ENCODE data around the gene PCDHGA7. TPM values are rescaled to one million over a fixed set of nuclear protein-coding genes. Genes with fewer than 3 reads are reported as not detected.
"Not testable (repeated sequence)": the region's sequence is repeated elsewhere in the genome, so short reads cannot be mapped to it uniquely, and the experiment has no call there.

The PCDHGA7 gene
- total RNA-seq, 4 donors from 2014 or later, result 0.35 to 2.5 (median 0.95) TPM

- H3K27me3 ChIP-seq, result no peaks in the 10 kb centered on the region
- peak in 1 of 3 donors; percentile 40 for DNase-seq
- peak within 1 kb of the TSS in 3 of 4 donors; percentile 16 to 23 (median 21) for H3K4me3 ChIP-seq
- TF ChIP-seq POLR2A (IDR thresholded peaks at IDR 0.05) (no peak), CTCF (IDR thresholded peaks at IDR 0.05) (peak in 5 of 6 experiments; percentile 9 to 23 (median 11))
- no peak within 1 kb of the TSS for H3K27ac ChIP-seq
- no peaks in the 10 kb centered on the region for H3K36me3 ChIP-seq
- peaks cover 0 to 84% (median 9%) of the 10 kb centered on the region in 4 donors for H3K9me3 ChIP-seq
- H3K4me1 ChIP-seq, result no peaks in the 10 kb centered on the region
These were observed 48.0 kb downstream of the PCDHGA7 start, which contains the start of gene PCDHGA12 for GRCh38 chr5:141430332-141431113. PCDHGA12 (plus strand) TSS chr5:141430507; CDS start chr5:141430760, 253 bp downstream.

- no peaks in the 10 kb centered on the region for H3K27me3 ChIP-seq
- no peak overlapping the region for H3K27ac ChIP-seq
- DNase-seq, result no peak
- H3K36me3 ChIP-seq, result no peaks in the 10 kb centered on the region
- no peak for TF ChIP-seq POLR2A (IDR thresholded peaks at IDR 0.05)
- TF ChIP-seq CTCF (IDR thresholded peaks at IDR 0.05), result no peak
- peaks cover 0 to 79% (median 9%) of the 10 kb centered on the region in 4 donors for H3K9me3 ChIP-seq
- H3K4me3 ChIP-seq, result peak overlapping the region in 2 of 4 donors; percentile 21 to 23
- no peaks in the 10 kb centered on the region for H3K4me1 ChIP-seq
These were observed 48.7 kb downstream of the PCDHGA7 start for GRCh38 chr5:141431286-141431685.

GRCh38 chr5:141432308-141432707, 49.8 kb downstream of the PCDHGA7 start:
- H3K36me3 ChIP-seq, H3K4me1 ChIP-seq, H3K27me3 ChIP-seq, H3K4me3 ChIP-seq, H3K27ac ChIP-seq, DNase-seq: not testable (repeated sequence)
- H3K9me3 ChIP-seq, result peaks cover 0 to 68% (median 9%) of the 10 kb centered on the region in 4 donors

- not testable (repeated sequence) for H3K27me3 ChIP-seq, H3K27ac ChIP-seq, H3K36me3 ChIP-seq, H3K4me1 ChIP-seq, H3K4me3 ChIP-seq, DNase-seq
- H3K9me3 ChIP-seq, result peaks cover 0 to 64% (median 7%) of the 10 kb centered on the region in 4 donors
These were observed 50.2 kb downstream of the PCDHGA7 start for GRCh38 chr5:141432726-141433125.

GRCh38 chr5:141434006-141434405, 51.5 kb downstream of the PCDHGA7 start:
- Histone ChIP-seq H3K4me1 (no peaks in the 10 kb centered on the region), H3K9me3 (peaks cover 0 to 54% (median 3%) of the 10 kb centered on the region in 4 donors), H3K4me3 (no peak overlapping the region), H3K36me3 (no peaks in the 10 kb centered on the region), H3K27me3 (no peaks in the 10 kb centered on the region), H3K27ac (no peak overlapping the region)
- no peak for TF ChIP-seq CTCF (IDR thresholded peaks at IDR 0.05)
- no peak for TF ChIP-seq POLR2A (IDR thresholded peaks at IDR 0.05)
- DNase-seq, result no peak

Other genes starting within 250 kb of the PCDHGA7 start
- gene PCDHB5, start 247.5 kb upstream of the PCDHGA7 start, total RNA-seq, result under 1 TPM in 1 of 4 donors, not detected in 3; 0.18 TPM
- gene PCDHB6, start 232.7 kb upstream of the PCDHGA7 start, total RNA-seq, result under 1 TPM in 1 of 4 donors, not detected in 3; 0.54 TPM
- gene PCDHB7, start 210.1 kb upstream of the PCDHGA7 start, total RNA-seq, result under 1 TPM in 2 of 4 donors, not detected in 2; 0.53 to 0.54 TPM
- gene PCDHB8, start 205.0 kb upstream of the PCDHGA7 start, total RNA-seq, result not detected
- gene PCDHB16, start 200.4 kb upstream of the PCDHGA7 start, total RNA-seq, result 1 to 10 TPM in 1 of 4 donors, under 1 TPM in 2, not detected in 1; 0.35 to 5.8 (median 0.40) TPM
- gene PCDHB9, start 195.6 kb upstream of the PCDHGA7 start, total RNA-seq, result 1 to 10 TPM in 1 of 4 donors, under 1 TPM in 3; 0.18 to 1.7 (median 0.39) TPM
- under 1 TPM in 3 of 4 donors, not detected in 1; 0.54 to 0.83 (median 0.76) TPM for gene PCDHB10, start 190.4 kb upstream of the PCDHGA7 start, total RNA-seq
- 1 to 10 TPM in 1 of 4 donors, under 1 TPM in 1, not detected in 2; 0.27 to 2.8 TPM for gene PCDHB11, start 183.1 kb upstream of the PCDHGA7 start, total RNA-seq
- gene PCDHB12, start 174.0 kb upstream of the PCDHGA7 start, total RNA-seq, result 1 to 10 TPM in 1 of 4 donors, under 1 TPM in 3; 0.35 to 4.1 (median 0.88) TPM
- under 1 TPM; 0.13 to 0.83 (median 0.32) TPM for gene PCDHB13, start 168.8 kb upstream of the PCDHGA7 start, total RNA-seq
- 1 to 10 TPM in 1 of 4 donors, under 1 TPM in 2, not detected in 1; 0.19 to 1.1 (median 0.54) TPM for gene PCDHB14, start 159.4 kb upstream of the PCDHGA7 start, total RNA-seq
- under 1 TPM in 2 of 4 donors, not detected in 2; 0.27 to 0.35 TPM for gene PCDHB15, start 137.3 kb upstream of the PCDHGA7 start, total RNA-seq
- gene SLC25A2, start 78.7 kb upstream of the PCDHGA7 start, total RNA-seq, result 1 to 10 TPM; 1.1 to 4.1 (median 2.9) TPM
- 10 to 100 TPM; 42.2 to 80.0 (median 47.5) TPM for gene TAF7, start 62.0 kb upstream of the PCDHGA7 start, total RNA-seq
- 1 to 10 TPM in 1 of 4 donors, not detected in 3; 1.7 TPM for gene PCDHGA1, start 52.2 kb upstream of the PCDHGA7 start, total RNA-seq
- 1 to 10 TPM in 2 of 4 donors, under 1 TPM in 1, not detected in 1; 0.57 to 1.7 (median 1.1) TPM for gene PCDHGA2, start 44.0 kb upstream of the PCDHGA7 start, total RNA-seq
- gene PCDHGA3, start 38.9 kb upstream of the PCDHGA7 start, total RNA-seq, result 1 to 10 TPM in 1 of 4 donors, under 1 TPM in 2, not detected in 1; 0.40 to 1.7 (median 0.76) TPM
- gene PCDHGB1, start 32.6 kb upstream of the PCDHGA7 start, total RNA-seq, result under 1 TPM in 3 of 4 donors, not detected in 1; 0.27 to 0.53 (median 0.47) TPM
- 1 to 10 TPM in 2 of 4 donors, under 1 TPM in 2; 0.27 to 3.3 (median 0.81) TPM for gene PCDHGA4, start 27.7 kb upstream of the PCDHGA7 start, total RNA-seq
- 1 to 10 TPM; 1.2 to 5.8 (median 1.6) TPM for gene PCDHGB2, start 22.7 kb upstream of the PCDHGA7 start, total RNA-seq
- gene PCDHGA5, start 18.6 kb upstream of the PCDHGA7 start, total RNA-seq, result 10 to 100 TPM in 1 of 4 donors, 1 to 10 TPM in 2, under 1 TPM in 1; 0.94 to 10.7 (median 1.7) TPM
- 1 to 10 TPM; 1.6 to 5.0 (median 2.0) TPM for gene PCDHGB3, start 12.5 kb upstream of the PCDHGA7 start, total RNA-seq
- 1 to 10 TPM in 2 of 4 donors, under 1 TPM in 2; 0.70 to 4.1 (median 1.0) TPM for gene PCDHGA6, start 8.9 kb upstream of the PCDHGA7 start, total RNA-seq
- 1 to 10 TPM; 1.1 to 3.3 (median 1.9) TPM for gene PCDHGB4, start 5.0 kb downstream of the PCDHGA7 start, total RNA-seq
- 1 to 10 TPM in 2 of 4 donors, under 1 TPM in 2; 0.35 to 2.5 (median 1.1) TPM for gene PCDHGA8, start 9.9 kb downstream of the PCDHGA7 start, total RNA-seq
- gene PCDHGB5, start 15.2 kb downstream of the PCDHGA7 start, total RNA-seq, result 1 to 10 TPM; 2.3 to 9.1 (median 2.9) TPM
- gene PCDHGA9, start 20.0 kb downstream of the PCDHGA7 start, total RNA-seq, result 10 to 100 TPM in 1 of 4 donors, 1 to 10 TPM in 3; 1.9 to 17.3 (median 4.0) TPM
- gene PCDHGB6, start 25.3 kb downstream of the PCDHGA7 start, total RNA-seq, result 1 to 10 TPM; 1.1 to 7.4 (median 3.3) TPM
- 1 to 10 TPM; 3.2 to 7.7 (median 4.2) TPM for gene PCDHGA10, start 30.2 kb downstream of the PCDHGA7 start, total RNA-seq
- gene PCDHGB7, start 34.9 kb downstream of the PCDHGA7 start, total RNA-seq, result 1 to 10 TPM; 4.0 to 5.8 (median 4.3) TPM
- 1 to 10 TPM; 1.1 to 5.0 (median 2.4) TPM for gene PCDHGA11, start 38.3 kb downstream of the PCDHGA7 start, total RNA-seq
- gene PCDHGA12, start 47.8 kb downstream of the PCDHGA7 start, total RNA-seq, result 10 to 100 TPM in 1 of 4 donors, 1 to 10 TPM in 3; 1.4 to 12.4 (median 4.7) TPM
- gene PCDHGC3, start 93.2 kb downstream of the PCDHGA7 start, total RNA-seq, result 10 to 100 TPM; 10.2 to 29.7 (median 16.7) TPM
- 10 to 100 TPM in 1 of 4 donors, 1 to 10 TPM in 3; 1.7 to 11.3 (median 5.3) TPM for gene PCDHGC4, start 102.3 kb downstream of the PCDHGA7 start, total RNA-seq
- gene PCDHGC5, start 106.3 kb downstream of the PCDHGA7 start, total RNA-seq, result 1 to 10 TPM in 1 of 4 donors, under 1 TPM in 2, not detected in 1; 0.67 to 1.4 (median 0.95) TPM
- gene DIAPH1, start 236.3 kb downstream of the PCDHGA7 start, total RNA-seq, result 100 to 1,000 TPM in 2 of 4 donors, 10 to 100 TPM in 2; 98.2 to 115 (median 102) TPM

Data from Peyer's patch (tissue), 4 donors.